ENCODE results near the gene CYP2E1.

Gene CYP2E1

DNA sequence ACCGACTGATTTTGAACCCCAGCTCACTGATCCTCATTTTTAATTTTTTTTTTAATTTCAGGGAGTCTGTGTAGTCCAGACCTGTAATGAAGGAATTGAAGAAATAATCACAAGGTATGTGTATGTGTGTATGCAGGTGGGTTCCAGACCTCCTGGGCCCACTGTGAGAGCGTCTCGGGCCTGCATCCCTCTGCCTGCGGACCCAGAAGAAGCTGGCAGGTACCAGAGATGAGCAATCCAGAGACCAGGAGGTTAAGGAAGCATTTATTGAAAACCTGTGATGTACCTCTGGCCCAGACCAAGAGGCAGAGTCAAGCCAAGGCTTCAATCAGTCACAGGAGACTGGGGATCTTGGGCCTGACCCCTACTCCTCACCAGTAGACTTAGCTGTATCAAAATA is 27.4 kb downstream of the CYP2E1 start:
- TF ChIP-seq, protein P1, sequence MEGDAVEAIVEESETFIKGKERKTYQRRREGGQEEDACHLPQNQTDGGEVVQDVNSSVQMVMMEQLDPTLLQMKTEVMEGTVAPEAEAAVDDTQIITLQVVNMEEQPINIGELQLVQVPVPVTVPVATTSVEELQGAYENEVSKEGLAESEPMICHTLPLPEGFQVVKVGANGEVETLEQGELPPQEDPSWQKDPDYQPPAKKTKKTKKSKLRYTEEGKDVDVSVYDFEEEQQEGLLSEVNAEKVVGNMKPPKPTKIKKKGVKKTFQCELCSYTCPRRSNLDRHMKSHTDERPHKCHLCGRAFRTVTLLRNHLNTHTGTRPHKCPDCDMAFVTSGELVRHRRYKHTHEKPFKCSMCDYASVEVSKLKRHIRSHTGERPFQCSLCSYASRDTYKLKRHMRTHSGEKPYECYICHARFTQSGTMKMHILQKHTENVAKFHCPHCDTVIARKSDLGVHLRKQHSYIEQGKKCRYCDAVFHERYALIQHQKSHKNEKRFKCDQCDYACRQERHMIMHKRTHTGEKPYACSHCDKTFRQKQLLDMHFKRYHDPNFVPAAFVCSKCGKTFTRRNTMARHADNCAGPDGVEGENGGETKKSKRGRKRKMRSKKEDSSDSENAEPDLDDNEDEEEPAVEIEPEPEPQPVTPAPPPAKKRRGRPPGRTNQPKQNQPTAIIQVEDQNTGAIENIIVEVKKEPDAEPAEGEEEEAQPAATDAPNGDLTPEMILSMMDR (IDR thresholded peaks at IDR 0.05): no peak
- no peak for TF ChIP-seq ZFX (IDR thresholded peaks at IDR 0.05; ENCODE audit: borderline replicate concordance)

DNA sequence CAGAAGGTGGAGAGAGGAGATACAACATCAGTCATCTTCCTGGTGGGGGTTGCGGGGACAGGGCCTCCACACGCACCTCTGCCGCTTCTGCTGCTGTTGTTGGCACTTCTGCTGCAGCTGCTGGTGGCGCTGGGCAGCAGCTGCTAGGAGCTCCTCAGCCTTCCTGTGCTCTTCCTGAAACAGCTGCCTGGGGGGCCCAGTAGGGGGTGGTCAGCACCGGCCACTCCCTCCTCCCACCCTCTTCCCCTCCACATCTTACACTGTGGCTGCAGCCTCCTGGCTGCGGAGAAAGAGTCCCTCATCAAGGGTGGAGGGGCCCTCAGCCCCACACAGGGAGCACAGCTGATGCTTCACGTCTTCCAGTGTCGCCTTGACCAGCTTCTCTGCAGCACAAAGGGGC is 28.4 kb downstream of the CYP2E1 start:
- H3K27ac ChIP-seq: no peak overlapping the region
- TF ChIP-seq, protein P1 (IDR thresholded peaks at IDR 0.05): no peak
- TF ChIP-seq ZFX (IDR thresholded peaks at IDR 0.05; ENCODE audit: borderline replicate concordance): no peak

More for the DNA sequence above, 27.4 kb downstream of the CYP2E1 start:
- H3K27ac ChIP-seq: no peak overlapping the region

DNA sequence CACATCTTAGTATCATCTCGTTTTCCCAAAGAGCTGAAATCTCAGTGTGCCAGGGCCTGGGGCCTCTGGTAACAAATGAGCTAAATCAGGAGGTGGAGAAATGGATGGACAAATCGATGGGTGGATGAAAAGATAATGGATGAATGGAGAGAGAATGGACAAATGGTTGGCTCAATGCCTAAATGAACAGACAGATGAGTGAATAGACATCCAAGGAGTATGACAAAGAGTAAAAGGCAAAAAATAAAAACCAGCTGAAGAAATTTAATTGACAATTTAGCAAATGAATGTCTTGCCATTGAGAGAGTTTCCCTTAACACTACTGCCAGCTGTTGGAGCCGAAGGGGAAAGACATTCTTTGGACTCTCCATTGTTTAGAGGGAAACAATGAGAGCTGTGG is 30.2 kb downstream of the CYP2E1 start:
- no peak for TF ChIP-seq ZFX (IDR thresholded peaks at IDR 0.05; ENCODE audit: borderline replicate concordance)
- TF ChIP-seq, protein P1 (IDR thresholded peaks at IDR 0.05): no peak
- H3K27ac ChIP-seq: no peak overlapping the region

DNA sequence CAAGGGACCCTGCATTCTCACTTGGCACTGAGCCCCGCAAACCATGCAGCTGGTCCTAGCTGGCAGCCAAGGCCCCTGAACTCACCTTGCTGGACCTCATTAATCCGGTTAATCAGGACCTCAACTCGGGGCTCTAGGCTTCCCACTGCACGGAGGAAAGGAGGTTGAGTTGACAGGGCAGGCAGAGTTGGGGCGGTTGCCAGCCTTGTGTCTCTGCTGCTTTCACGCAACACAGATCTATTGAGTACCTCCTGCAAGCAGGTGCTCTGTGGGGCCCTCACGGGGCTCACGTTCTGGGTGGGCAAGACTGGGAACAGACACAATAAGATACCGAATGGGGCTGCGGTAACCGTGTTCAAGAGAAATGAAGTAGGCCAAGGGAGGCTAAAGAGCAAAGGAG is 32.1 kb downstream of the CYP2E1 start:
- H3K27ac ChIP-seq: no peak overlapping the region
- TF ChIP-seq, protein P1 (IDR thresholded peaks at IDR 0.05): no peak
- TF ChIP-seq ZFX (IDR thresholded peaks at IDR 0.05; ENCODE audit: borderline replicate concordance): no peak

DNA sequence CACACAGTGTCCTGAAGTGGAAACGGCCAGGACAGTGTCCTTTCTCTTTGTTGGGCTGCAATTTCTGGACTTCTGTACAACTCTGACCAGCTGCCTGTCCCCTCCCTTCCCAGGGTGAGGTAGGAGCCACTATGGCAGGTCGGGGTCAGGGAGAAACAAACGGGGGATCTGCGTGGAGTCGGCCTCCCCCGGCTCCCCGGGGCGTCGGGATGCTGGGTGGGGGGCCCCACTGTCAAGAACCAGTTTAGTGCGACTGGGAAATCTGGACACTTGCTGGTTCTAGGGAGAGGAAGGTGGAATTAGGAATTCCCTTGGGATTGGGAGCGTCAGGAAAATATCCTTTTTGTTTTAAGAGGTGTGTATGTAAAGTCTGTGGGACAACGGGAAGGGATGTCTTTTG is 37.7 kb downstream of the CYP2E1 start:
- H3K27ac ChIP-seq: no peak overlapping the region
- no peak for TF ChIP-seq ZFX (IDR thresholded peaks at IDR 0.05; ENCODE audit: borderline replicate concordance)
- TF ChIP-seq, protein P1 (IDR thresholded peaks at IDR 0.05): no peak

DNA sequence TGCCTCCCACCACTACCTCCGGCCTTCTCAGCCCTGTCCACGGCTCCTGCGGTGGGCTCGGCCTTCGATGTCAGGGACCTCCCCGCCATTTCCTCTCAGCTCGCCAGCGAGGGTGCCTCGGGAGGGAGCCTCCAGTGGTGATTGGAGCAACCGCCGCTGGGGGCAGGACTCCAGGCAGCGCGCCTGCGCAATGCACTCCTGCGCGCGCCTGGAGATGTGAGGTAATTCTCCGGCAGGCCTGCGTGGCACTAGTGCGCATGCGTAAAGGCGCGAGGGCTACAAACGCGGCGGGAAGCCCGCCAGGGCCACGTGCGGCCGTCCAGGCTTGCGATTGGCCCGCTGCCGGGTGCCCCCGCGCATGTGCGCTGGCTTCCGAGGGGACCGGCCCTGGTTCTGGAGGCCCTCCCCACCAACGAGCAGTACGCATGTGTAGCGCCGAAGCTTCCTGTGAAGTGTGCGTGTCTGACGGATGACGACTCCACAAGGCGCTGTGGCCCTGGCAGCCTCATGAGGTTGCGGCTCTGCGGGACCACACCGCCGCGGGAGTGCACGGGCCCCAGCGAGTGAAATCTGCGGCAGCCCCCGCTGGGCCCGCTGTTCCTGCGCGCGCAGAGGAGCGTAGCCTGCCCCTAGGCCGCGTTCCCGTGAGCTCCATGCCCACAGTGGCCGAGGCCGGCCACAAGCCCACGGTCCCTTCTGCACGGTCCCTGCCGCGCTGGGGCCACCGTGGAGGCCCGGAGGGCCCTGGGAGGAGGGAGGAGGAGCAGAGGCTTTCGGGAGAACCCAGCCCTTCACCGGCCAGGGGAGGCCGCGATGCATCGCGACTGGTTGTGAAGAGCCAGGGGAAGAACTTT is 38.5 kb downstream of the CYP2E1 start, which contains the start of gene SYCE1:
SYCE1 (minus strand) TSS at position 143 of the 854 bp plus-strand sequence; CDS start at position 89, 54 bp downstream.
- no peak within 1 kb of the TSS for H3K27ac ChIP-seq
- TF ChIP-seq, protein P1 (IDR thresholded peaks at IDR 0.05): no peak
- TF ChIP-seq ZFX (IDR thresholded peaks at IDR 0.05; ENCODE audit: borderline replicate concordance): no peak

DNA sequence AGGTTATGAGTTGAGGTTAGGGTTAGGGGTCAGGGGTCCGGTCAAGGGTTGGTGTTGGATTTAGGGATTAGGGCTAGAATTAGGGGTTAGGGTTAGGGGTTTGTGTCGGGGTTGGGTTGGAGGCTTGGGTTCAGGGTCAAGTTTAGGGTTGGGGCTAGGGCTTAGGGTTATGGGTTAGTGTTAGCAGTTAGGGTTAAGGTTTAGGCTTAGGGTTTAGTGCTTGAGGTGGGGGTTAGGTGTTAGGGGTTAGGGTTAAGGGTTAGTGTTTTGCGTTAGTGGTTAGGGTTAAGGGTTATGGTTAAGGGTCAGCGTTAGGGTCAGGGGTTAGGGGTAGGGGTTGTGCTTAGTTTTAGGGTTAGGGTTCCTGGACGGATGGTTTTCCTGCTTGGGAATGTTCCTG is 40.0 kb downstream of the CYP2E1 start:
- TF ChIP-seq, protein P1 (IDR thresholded peaks at IDR 0.05): no peak
- no peak for TF ChIP-seq ZFX (IDR thresholded peaks at IDR 0.05; ENCODE audit: borderline replicate concordance)
- H3K27ac ChIP-seq: no peak overlapping the region
